Testis (tissue), 3 donors: Measurements from ENCODE around the gene SLC12A4. TPM values are rescaled to one million over a fixed set of nuclear protein-coding genes. Genes with fewer than 3 reads are reported as not detected.
A peak's percentile ranks its signal among the peaks of the same experiment; 100 is the strongest.

Source experiments
- DNase-seq: peaks from one replicate; pipeline ENCODE4 v3.0.0-alpha.2; 2019
- H3K27ac ChIP-seq, 2 donors: fragments of 200-600 bp; sonication (generic); one replicate each; pipeline ENCODE4 v1.5.1; 2019
- H3K27me3 ChIP-seq: fragments of 200-600 bp; sonication (generic); one replicate; pipeline ENCODE4 v1.5.1; 2019
- H3K36me3 ChIP-seq: fragments of 200-600 bp; sonication (generic); one replicate; pipeline ENCODE4 v1.5.1; 2017; ENCODE audit warnings: low read depth; ENCODE audit errors: missing control alignments
- H3K4me1 ChIP-seq: fragments of 200-600 bp; sonication (generic); one replicate; pipeline ENCODE4 v1.5.1; 2019
- H3K4me3 ChIP-seq, 2 donors: fragments of 200-600 bp; sonication (generic); one replicate each; pipeline ENCODE4 v1.5.1; 2017 to 2019
- H3K9me3 ChIP-seq: fragments of 200-600 bp; sonication (generic); one replicate; pipeline ENCODE4 v1.5.1; 2017
- CTCF ChIP-seq, 3 experiments: fragments of 450-650 bp in 2 of 3; fragments of 200-600 bp in 1 of 3; sonication (generic) in 1 of 3; IDR thresholded peaks; one replicate each; pipeline ENCODE4 v1.5.1; 2016 to 2019; ENCODE audit warnings: antibody characterized with exemption in 3 of 3, mild to moderate bottlenecking in 2 of 3, moderate library complexity in 1 of 3
- POLR2A ChIP-seq: fragments of 450-650 bp; IDR thresholded peaks from one replicate; pipeline ENCODE4 v1.6.1; 2017; ENCODE audit warnings: antibody characterized with exemption, mild to moderate bottlenecking, moderate library complexity
- WGBS, 2 donors: methylation state at CpG; one replicate each; pipeline ENCODE4 v1.1.5; 2018; 5-methylcytosine and 5-hydroxymethylcytosine counted together
- intact Hi-C: fragments of 100-400 bp; cut with DNase I; formaldehyde crosslinking; loops from one replicate; pipeline ENCODE4 v1.15.1; 2023; ENCODE audit warnings: low total_unique reads
- polyA plus RNA-seq: library from polyadenylated mRNA; stranded (reverse); fragments of 350-450 nt; fragmentation: Illumina TruSeq; extraction: RNeasy Lipid Tissue Mini Kit (QIAGEN cat#74804); gene quantifications from one replicate; pipeline ENCODE4 v1.2.3, GENCODE V29; 2014; ENCODE audit warnings: low read depth, low replicate concordance; ENCODE audit not compliant: insufficient read depth
- total RNA-seq, 2 donors: library from RNA; depleted of rRNA; stranded (reverse); fragments of >200 nt; gene quantifications; one replicate each; pipeline ENCODE4 v1.2.3, GENCODE V29; 2016

SLC12A4 gene
- total and polyA plus RNA-seq, 3 donors from 2014 or later: 46.7 to 68.4 (median 64.3) TPM

GRCh38 chr16:67986949-67987348, 18.5 kb upstream of the SLC12A4 start:
- Histone ChIP-seq H3K27me3 (no peaks in the 10 kb centered on the region), H3K4me1 (no peaks in the 10 kb centered on the region), H3K9me3 (no peaks in the 10 kb centered on the region), H3K27ac (no peak overlapping the region), H3K4me3 (no peak overlapping the region), H3K36me3 (no peaks in the 10 kb centered on the region)
- TF ChIP-seq CTCF (IDR thresholded peaks at IDR 0.05) (no peak), POLR2A (no peak)
- WGBS, 2 donors: 87 to 94% methylated on average over 5 of the region's 5 CpGs
- intact Hi-C loops: no loop called here
- no peak for DNase-seq

DNA sequence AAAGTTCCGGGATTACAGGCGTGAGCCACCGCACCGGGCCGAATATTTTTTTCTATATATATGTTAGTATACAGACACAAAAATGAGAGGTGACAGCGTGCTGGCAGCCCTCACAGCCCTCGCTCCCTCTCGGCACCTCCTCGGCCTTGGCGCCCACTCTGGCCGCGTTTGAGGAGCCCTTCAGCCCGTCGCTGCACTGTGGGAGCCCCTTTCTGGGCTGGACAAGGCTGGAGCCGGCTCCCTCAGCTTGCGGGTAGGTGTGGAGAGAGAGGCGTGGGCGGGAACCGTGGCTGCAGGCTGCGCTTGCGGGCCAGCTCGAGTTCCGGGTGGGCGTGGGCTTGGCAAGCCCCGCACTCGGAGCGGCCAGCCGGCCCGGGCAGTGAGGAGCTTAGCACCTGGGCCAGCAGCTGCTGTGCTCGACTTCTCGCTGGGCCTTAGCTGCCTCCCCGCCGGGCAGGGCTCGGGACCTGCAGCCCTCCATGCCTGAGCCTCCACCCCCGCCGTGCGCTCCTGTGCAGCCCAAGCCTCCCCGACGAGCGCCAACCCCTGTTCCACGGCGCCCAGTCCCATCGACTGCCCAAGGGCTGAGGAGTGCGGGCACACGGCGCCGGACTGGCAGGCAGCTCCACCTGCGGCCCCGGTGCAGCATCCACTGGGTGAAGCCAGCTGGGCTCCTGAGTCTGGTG, 13.7 kb upstream of the SLC12A4 start:
- H3K9me3 ChIP-seq: no peaks in the 10 kb centered on the region
- peak overlapping the region; percentile 26 to 44 for H3K4me3 ChIP-seq
- no peak overlapping the region for H3K27ac ChIP-seq
- 71 to 72% methylated on average over 37 to 49 of the region's 49 CpGs for WGBS, 2 donors
- no peak for TF ChIP-seq POLR2A
- no peak for TF ChIP-seq CTCF (IDR thresholded peaks at IDR 0.05)
- no peaks in the 10 kb centered on the region for H3K27me3 ChIP-seq
- H3K36me3 ChIP-seq: no peaks in the 10 kb centered on the region
- intact Hi-C loops: no loop called here
- DNase-seq: no peak
- no peaks in the 10 kb centered on the region for H3K4me1 ChIP-seq

DNA sequence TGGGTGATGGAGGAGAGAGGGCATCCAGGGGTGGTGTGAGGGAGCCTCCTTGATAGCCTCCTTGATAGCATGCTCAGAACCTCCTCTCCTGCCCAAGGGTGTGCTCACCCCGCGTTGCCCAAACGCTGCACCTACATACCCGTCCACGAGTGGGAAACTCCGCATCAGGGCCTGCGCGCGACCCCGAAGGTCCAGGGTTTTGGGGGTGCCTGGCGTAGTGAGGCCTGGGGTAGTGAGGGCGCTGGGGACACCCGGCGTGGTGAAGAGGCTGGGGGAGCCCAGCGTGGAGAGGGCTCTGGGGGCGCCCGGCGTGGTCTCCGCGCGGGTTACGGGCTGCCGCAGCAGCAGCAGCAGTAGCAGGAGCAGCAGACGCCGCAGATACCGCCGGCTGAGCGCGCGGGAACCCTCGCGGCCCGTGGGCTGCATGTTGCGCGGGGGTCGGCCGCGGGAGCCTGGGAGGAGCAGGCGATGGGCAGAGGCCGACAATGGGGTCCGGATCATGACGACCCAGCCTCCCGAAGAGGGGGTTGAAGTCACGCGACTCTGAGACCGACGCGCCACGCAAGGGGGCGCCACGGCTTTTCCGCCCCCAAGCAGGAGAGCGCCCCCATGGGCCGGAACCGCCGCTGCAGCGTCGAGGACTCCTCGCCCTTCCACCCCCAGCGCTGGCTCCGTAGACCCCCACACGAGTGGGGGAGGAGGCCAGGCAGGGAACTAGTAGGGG, 11.7 kb upstream of the SLC12A4 start, which contains the start of gene DPEP3:
DPEP3 (minus strand) TSS at position 545 of the 724 bp plus-strand sequence; CDS start at position 426, 119 bp downstream.
- Histone ChIP-seq H3K27me3 (no peaks in the 10 kb centered on the region), H3K4me1 (no peaks in the 10 kb centered on the region), H3K36me3 (no peaks in the 10 kb centered on the region), H3K4me3 (peak within 1 kb of the TSS; percentile 37 to 43), H3K9me3 (no peaks in the 10 kb centered on the region), H3K27ac (no peak within 1 kb of the TSS)
- TF ChIP-seq POLR2A (no peak), CTCF (IDR thresholded peaks at IDR 0.05) (peak in 2 of 3 experiments; percentile 28 to 36)
- intact Hi-C loops: no loop called here
- 40 to 91% methylated on average over 11 to 61 of the region's 62 CpGs for WGBS, 2 donors
- DNase-seq: peak; percentile 33

GRCh38 chr16:67977469-67978227, 9.2 kb upstream of the SLC12A4 start:
- no peak overlapping the region for H3K27ac ChIP-seq
- no peaks in the 10 kb centered on the region for H3K9me3 ChIP-seq
- WGBS, 2 donors: 62 to 88% methylated on average over 5 to 9 of the region's 9 CpGs
- TF ChIP-seq POLR2A: no peak
- no peak for TF ChIP-seq CTCF (IDR thresholded peaks at IDR 0.05)
- no peaks in the 10 kb centered on the region for H3K27me3 ChIP-seq
- H3K36me3 ChIP-seq: no peaks in the 10 kb centered on the region
- DNase-seq: no peak
- H3K4me3 ChIP-seq: no peak overlapping the region
- H3K4me1 ChIP-seq: no peaks in the 10 kb centered on the region
- intact Hi-C loops: no loop called here
